Measurements from ENCODE around the gene NUP210L.

The NUP210L gene

DNA sequence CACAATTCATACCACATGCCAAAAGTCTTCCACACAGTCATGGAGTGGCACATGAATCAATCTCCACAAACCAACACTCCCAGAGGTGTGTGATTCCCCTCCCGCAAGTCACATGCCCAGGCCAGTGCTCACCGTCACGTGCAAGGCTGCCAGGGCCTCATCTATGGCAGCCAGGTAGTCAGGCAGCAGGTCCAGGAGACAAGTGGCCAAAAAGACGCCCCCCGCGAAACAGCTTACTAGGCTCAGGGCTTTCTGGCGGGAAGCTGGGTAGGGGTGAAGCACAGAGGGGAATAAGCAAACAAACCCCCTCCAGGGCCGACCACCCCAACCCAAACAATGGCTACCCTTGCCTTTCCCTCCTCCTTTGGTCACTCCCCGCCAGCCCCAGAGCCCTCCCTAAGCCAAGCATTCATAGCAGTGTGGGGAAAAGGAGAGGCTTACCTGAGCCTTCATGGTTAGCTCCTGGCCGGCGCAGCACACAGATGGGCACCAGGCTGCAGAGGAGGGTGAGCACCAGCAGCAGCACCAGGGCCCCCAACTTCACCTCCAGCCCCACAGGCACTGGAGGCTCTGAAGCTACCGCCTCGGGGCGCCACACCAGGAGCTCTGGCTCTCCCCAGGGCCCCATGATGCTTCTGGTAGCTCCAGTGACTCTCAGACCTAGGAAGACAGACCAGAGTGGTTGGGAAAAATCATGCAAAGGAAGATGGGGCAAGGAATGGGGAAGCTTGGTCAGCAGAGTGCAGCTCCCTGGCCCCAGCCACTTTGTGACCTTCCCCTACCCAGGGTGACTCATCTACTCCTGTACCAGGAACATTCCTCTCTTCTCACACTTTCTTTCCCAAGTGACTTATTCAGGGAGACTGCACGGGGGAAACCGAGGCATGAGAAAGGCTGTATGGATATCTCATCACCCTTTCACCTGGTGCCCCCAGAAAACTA is 192.5 kb downstream of the NUP210L start:
- no peak for DNase-seq

DNA sequence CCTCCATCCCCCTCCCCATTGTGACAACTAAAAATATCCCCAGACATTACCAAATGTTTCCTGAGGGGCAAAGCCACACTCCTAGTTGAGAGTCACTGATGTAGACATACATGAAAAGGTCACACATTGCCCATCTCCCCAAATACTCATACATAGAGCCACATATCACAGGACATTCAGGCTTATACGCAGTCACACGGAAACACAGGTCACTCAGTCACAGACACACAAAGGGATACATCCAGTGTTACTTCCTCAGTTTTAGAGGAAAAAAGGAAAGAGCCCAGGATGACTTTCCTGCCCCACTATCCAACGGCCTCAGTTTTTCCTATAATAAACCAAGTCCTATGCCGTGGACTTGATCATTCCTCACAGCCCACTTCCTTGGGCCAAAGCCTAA is 193.5 kb downstream of the NUP210L start:
- no peak for DNase-seq

GRCh38 chr1:153960206-153960605 is 194.7 kb downstream of the NUP210L start:
- no peak for DNase-seq

DNA sequence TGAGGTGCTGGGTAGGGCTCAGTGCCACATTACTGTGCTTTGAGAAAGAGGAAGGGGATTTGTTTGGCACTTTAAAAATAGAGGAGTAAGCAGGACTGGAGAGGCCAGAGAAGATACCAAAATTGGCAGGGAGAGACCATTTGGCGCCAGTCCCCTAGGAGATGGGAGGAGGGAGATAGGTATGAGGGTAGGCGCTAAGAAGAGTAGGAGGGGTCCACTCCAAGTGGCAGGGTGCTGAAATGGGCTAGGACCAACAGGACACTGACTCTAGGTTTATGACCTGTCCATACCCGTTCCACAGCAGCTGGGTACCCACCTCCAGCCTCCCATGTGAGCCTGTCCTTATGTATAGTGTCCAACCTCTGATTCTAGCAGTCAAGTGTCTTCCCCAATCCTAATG is 195.4 kb downstream of the NUP210L start:
- no peak for DNase-seq

- DNase-seq = no peak
Observed at GRCh38 chr1:153958961-153959260, 196.0 kb downstream of the NUP210L start.

GRCh38 chr1:153958111-153958960 is 196.5 kb downstream of the NUP210L start, which contains the start of gene CRTC2:
TSS of gene CRTC2 (minus strand) at chr1:153958612. CDS start at chr1:153958497, 115 bp downstream.
- peak; percentile 97 for DNase-seq

GRCh38 chr1:153957744-153958110 is 197.1 kb downstream of the NUP210L start:
- DNase-seq = no peak

DNA sequence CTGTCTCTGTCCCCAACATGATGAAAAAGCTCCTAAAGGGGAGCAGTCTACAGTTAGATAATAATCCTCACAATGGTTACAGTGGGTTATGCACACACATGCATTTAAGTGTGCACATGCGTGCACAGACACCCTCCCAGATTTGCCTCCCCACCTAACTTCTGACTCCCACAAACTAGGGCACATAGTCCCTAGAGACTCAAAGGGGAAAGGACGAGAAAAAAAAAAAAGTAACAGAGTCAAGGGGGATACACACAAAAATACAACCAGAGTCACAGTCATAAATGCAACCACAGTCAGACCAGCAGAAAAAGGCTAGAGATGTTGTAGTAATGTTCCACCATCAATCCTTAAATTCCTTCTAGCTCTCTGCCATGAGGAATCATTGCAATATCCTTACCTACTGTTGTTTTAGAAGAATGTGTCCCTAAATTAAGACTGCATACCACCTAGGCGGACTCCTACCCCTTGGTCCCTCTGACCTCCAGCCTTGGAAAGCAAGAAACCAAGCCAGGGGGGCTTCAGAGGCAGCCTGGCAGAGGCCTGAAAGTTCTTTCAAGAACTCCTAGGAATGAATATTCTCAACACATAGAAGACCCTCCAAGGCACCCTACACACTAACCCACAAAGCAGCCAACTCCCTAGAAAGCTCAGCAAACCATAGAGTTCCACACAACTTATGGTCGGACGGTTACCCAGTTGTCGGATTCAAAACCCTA is 197.7 kb downstream of the NUP210L start:
- no peak for DNase-seq

GRCh38 chr1:153954826-153955225 is 200.0 kb downstream of the NUP210L start:
- DNase-seq = no peak

DNA sequence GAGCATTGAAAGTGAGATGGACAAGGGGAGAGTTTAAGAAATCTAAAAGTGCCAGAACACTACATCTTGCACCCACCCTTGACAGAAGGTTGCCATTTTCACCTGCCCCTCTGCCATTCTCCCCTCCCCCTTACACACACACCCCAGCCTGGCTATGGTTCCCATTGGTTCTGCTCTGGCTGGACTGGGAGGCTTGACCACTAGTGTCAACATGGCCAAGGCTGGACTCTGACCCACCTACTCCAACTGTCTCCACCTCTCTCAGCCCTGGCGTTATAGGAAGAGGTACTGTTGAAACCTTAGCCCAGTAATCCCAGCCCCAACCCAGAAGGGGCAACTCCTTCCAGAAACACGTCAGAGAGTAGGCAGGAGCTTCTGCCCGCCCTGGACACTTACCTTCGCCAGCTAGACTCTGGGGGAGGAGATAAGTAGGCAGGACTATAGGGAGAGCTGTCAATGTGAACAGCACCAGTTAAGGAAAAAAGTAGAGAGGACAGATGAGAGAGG is 201.0 kb downstream of the NUP210L start:
- DNase-seq = no peak

- DNase-seq = no peak
Observed at GRCh38 chr1:153951801-153952200, 203.1 kb downstream of the NUP210L start.

- DNase-seq = no peak
Observed at GRCh38 chr1:153951183-153951582, 203.7 kb downstream of the NUP210L start.

DNA sequence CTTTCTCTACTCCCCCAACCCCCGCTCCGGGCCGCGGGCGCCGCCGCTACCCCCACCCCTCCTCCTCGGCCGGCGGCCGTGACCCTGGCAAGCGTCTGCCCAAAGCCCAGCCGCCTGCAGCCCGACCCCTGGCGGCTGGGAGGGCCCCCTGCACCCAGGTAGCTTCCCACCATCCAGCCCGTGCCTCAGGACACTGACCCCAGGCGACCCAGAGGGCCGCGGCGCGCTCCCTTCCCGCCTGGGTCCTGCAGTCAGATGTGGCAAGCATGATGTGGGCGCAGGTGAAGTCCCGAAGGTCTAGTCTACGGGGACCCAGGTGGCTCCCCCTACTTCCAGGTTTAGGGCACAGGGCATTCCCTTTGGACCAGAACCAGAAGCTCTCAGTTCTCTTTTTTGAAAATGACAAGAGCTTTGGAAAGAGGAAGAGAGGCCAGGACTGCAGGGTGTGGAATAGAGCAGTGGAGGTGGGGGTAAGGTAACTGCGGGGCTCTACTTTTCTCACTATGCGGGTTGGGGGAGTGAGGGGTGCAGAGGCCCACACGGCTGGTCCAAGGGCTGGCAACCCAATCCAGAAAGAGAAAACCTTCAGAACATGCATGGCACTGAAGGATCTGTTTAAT is 208.1 kb downstream of the NUP210L start, which contains the start of gene DENND4B:
TSS of gene DENND4B (minus strand) at position 97 of the 620 bp plus-strand sequence. CDS start 2,344 bp downstream, outside the sequence.
- DNase-seq = peak; percentile 19

DNA sequence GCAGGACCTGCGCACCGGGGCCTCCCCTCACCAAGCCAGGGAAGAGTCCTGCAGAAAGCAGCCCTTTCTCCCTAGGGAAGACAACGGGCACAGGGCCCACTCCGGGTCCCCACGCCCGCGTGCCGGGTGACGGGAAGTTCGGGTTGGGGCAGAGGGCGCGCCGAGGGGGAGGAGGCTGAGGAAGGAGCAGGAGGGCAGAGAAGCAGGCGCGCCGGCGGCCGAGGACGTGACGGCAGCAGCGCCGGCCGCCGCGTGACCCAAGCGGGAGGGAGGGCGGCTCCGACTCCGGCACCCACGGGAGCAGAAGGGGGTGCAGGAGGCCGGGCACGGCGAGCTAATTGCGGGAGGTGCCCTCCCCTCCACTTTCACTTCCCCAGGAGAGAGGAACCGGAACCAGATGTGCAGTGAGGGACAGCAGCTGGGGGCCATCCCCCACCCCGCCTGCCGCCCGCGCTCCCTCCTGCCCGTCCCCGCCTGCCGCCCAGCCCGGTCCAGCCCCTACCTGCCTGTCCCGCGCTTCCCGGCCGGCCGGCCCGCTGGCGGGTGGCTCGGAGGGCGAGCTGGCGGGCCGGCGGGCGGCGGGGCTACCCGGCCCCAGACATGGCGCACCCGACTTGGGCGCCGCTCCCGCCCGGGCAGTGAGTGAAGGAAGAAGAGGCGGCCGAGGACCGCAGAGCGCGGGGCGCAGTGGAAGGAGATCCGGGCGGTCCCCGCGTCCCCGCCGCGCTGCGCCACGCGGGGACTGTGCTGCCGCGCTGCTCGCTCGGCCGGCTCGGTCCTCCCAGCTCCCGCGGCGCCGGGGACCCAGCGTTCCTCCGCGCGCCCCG is 208.9 kb downstream of the NUP210L start:
- peak; percentile 18 for DNase-seq

DNA sequence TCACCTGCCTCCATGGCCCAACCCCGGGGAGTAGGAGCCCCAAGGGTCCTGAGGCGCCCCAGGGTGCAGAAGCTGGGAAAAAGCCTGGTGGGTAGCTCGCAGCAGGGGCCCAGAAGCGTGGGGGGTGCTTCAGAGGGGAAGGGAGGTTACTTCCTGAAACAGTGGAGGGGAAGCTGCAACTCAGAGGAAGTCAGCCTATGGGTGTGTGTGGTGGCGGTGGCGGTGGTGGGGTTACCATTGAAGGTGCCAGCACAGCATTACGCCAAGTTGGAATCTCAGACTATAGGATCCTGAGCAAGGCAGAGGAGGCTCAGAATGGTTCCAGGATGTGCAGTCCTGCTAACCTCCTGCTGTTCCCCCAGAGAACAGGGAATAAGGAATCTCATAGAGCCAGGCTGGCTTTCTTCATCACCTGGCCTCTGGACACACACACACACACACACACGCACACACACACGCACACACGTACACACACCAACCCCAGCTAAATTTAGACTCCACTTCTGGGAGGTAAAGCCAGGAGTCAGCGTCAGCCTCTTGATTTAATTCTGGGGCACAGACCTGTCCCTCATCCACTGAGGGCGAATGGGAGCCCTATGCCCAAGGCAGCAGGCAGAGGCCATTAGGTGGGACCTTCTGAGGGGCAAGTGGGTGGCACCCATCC is 209.6 kb downstream of the NUP210L start:
- DNase-seq = no peak

- DNase-seq = no peak
Observed at GRCh38 chr1:153944827-153945117, 210.1 kb downstream of the NUP210L start.

GRCh38 chr1:153944005-153944826 is 210.7 kb downstream of the NUP210L start:
- no peak for DNase-seq

DNA sequence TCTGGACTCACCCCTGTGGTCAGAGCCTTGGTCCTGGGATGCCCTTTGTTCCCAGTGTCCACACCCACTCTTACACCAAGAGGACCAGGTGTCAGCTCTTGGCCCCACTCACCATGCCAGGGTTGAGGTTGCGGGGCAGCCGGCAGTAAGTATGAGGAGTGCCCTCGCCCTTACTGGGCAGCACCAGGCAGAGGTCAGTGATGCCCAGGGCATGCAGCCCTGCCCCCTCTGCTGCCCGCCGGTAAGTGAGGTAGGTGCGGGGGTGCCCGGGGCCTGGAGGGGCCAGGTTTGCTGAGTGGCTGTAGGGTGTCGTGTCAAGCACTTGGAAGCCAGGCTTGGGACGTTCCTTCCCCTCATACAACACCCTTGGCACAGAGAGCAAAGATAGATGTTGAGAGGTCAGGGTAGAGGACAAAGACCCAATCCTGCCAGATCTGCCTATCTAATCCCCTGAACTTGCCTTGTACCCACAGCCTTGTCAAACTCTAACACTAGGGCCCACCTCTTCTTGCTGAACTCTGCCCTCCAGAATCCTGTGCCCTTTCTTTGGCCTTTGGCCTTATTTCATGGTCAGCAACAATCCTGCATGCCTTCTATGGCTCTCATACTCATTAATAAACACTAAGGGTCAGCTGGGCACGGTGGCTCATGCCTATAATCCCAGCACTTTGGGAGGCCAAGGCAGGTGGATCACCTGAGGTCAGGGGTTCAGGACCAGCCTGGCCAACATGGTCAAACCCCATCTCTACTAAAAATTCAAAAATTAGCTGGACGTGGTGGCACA is 211.9 kb downstream of the NUP210L start:
- DNase-seq = no peak
